Measurements from ENCODE around the gene SLC22A12. TPM values are rescaled to one million over a fixed set of nuclear protein-coding genes. Genes with fewer than 3 reads are reported as not detected.

The SLC22A12 gene
- total RNA-seq, 2 donors from 2014 or later: not detected

DNA sequence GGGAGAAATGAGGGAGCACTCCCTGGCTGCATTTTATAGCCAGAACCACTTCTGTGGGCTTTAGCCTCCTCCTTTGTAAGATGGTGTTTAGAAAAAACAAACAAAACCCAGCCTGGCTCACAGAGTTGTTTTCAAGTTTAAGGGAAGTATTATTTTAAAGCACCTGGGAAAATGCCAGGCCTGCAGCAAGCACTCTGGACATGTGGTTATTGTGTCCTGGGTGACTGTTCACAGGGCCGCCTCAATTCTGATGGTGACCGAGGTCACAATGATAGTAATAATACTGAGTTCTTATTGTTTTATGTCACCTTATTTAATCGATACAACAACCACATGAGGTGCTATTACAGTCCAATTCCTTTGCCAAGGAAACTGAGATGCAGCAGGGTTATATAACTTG, 20.7 kb upstream of the SLC22A12 start:
- 90% methylated on average over 3 of the region's 3 CpGs for WGBS, 2 donors
- no peak overlapping the region for H3K4me3 ChIP-seq

DNA sequence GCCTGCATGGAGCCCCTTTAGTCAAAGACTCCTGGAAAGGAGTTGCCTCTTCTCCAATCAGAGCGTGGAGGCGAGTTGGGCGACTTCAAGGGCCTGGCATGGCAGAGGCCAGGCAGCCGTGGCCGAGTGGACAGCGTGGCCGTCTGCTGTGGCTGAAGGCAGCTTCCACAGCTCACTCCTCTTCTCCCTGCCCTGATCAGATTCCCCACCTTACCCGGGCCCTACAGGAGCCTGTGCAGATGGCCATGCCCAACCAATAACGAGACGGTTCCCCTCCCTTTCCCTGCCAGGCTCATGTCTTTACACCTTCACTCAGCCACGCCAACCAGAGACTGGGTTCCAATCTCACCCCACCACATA, 20.0 kb upstream of the SLC22A12 start:
- H3K9me3 ChIP-seq: no peaks in the 10 kb centered on the region
- no peak for TF ChIP-seq POLR2A (IDR thresholded peaks at IDR 0.05)
- TF ChIP-seq, protein P1, sequence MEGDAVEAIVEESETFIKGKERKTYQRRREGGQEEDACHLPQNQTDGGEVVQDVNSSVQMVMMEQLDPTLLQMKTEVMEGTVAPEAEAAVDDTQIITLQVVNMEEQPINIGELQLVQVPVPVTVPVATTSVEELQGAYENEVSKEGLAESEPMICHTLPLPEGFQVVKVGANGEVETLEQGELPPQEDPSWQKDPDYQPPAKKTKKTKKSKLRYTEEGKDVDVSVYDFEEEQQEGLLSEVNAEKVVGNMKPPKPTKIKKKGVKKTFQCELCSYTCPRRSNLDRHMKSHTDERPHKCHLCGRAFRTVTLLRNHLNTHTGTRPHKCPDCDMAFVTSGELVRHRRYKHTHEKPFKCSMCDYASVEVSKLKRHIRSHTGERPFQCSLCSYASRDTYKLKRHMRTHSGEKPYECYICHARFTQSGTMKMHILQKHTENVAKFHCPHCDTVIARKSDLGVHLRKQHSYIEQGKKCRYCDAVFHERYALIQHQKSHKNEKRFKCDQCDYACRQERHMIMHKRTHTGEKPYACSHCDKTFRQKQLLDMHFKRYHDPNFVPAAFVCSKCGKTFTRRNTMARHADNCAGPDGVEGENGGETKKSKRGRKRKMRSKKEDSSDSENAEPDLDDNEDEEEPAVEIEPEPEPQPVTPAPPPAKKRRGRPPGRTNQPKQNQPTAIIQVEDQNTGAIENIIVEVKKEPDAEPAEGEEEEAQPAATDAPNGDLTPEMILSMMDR (IDR thresholded peaks at IDR 0.05): no peak
- peaks cover 12% of the 10 kb centered on the region for H3K4me1 ChIP-seq
- no peak overlapping the region for H3K27ac ChIP-seq
- H3K36me3 ChIP-seq (replicated peaks in 1 of 2; ENCODE audit: insufficient read depth in 1 of 2, low read depth in 2 of 2): no peaks in the 10 kb centered on the region
- DNase-seq: no peak
- H3K4me3 ChIP-seq: no peak overlapping the region
- no peak for ATAC-seq
- intact Hi-C loops (cut with DNase I): no loop called here
- WGBS, 2 donors: 87 to 94% methylated on average over 11 of the region's 11 CpGs
- H3K27me3 ChIP-seq: no peaks in the 10 kb centered on the region

More for the DNA sequence above, 20.7 kb upstream of the SLC22A12 start:
- TF ChIP-seq, protein P1 (IDR thresholded peaks at IDR 0.05): no peak
- TF ChIP-seq POLR2A (IDR thresholded peaks at IDR 0.05): no peak
- intact Hi-C loops (cut with DNase I): no loop called here
- DNase-seq (no peak), ATAC-seq (no peak)
- Histone ChIP-seq H3K36me3 (replicated peaks in 1 of 2; ENCODE audit: insufficient read depth in 1 of 2, low read depth in 2 of 2) (no peaks in the 10 kb centered on the region), H3K27me3 (no peaks in the 10 kb centered on the region), H3K4me1 (peaks cover 19% of the 10 kb centered on the region), H3K27ac (no peak overlapping the region), H3K9me3 (no peaks in the 10 kb centered on the region)

DNA sequence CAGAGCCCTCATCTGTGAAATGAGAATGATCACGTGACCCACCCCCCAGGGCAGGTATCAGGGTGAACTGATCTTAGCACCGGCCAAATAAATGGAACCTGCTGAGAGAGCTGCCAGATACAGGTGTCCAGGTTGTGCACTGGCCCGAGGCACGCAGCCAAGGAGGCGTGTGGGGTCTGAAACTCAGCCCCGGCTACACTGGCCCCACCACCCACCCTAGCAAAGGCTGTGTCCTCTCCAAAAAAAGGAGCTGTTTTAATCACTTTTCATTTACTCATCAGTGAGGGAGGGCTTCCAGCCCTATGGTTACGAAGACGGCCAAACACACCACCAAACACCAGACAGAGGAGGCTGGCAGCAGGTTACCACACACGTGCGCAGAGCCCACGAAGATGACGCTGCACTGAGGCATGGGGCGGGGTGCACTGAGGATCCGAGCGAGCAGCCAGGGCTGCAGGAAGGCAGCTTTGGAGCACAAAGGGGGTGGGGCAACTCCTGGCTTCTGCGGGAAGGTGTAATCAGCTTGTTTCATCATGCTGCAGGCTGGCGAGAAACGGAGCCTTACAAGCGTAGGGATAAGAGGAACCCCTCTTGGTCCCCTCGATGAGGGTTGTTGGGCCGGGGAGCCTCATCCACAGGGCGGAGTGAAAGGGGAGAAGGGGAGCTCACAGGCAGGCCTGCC, 19.5 kb upstream of the SLC22A12 start:
- Histone ChIP-seq H3K36me3 (replicated peaks in 1 of 2; ENCODE audit: insufficient read depth in 1 of 2, low read depth in 2 of 2) (no peaks in the 10 kb centered on the region), H3K27ac (no peak overlapping the region), H3K27me3 (no peaks in the 10 kb centered on the region), H3K9me3 (no peaks in the 10 kb centered on the region), H3K4me1 (peaks cover 7% of the 10 kb centered on the region), H3K4me3 (no peak overlapping the region)
- DNase-seq (no peak), ATAC-seq (no peak)
- WGBS, 2 donors: 70 to 73% methylated on average over 22 of the region's 22 CpGs
- TF ChIP-seq, protein P1 (IDR thresholded peaks at IDR 0.05): no peak
- TF ChIP-seq POLR2A (IDR thresholded peaks at IDR 0.05): no peak
- intact Hi-C loops (cut with DNase I): no loop called here

DNA sequence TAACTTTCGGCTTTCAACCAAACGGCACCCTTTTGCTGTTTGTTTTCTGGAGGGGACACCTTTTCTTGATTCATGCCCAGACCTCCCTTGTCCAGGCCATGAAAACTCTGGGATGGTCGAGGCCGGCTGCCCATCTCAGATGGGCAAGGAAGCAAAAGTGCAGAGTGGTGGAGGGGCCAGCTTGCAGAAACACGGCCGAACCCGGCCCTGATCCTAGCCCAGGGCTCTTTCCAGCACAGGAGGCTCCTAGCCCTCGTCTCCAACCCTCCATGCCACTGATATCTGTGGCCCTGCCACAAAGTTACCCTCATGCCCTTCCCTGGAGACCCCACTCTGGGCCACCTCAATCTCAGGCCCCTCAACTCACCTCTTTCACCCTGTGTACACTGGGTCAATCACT, 18.9 kb upstream of the SLC22A12 start:
- Histone ChIP-seq H3K9me3 (no peaks in the 10 kb centered on the region), H3K4me1 (peaks cover 1% of the 10 kb centered on the region), H3K4me3 (no peak overlapping the region), H3K27ac (no peak overlapping the region), H3K27me3 (no peaks in the 10 kb centered on the region), H3K36me3 (replicated peaks in 1 of 2; ENCODE audit: insufficient read depth in 1 of 2, low read depth in 2 of 2) (no peaks in the 10 kb centered on the region)
- ATAC-seq (no peak), DNase-seq (no peak)
- intact Hi-C loops (cut with DNase I): no loop called here
- TF ChIP-seq POLR2A (IDR thresholded peaks at IDR 0.05): no peak
- TF ChIP-seq, protein P1 (IDR thresholded peaks at IDR 0.05): no peak
- WGBS, 2 donors: 87 to 93% methylated on average over 8 of the region's 8 CpGs

DNA sequence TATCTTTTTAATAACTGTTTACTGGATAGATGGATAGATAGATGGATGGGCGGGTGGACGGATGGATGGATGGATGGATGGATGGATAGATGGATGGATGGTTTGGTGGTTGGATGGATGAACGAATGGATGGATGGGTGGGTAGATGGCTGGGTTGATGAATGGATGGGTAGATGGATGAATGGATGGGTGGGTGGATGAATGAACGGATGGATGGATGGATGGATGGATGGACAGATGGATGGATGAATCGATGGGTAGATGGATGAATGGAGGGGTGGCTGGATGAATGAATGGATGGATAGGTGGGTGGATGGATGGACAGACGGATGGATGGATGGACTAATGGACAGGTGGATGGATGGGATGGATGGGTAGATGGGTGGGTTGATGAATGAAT, 13.8 kb upstream of the SLC22A12 start:
- Histone ChIP-seq H3K4me1 (no peaks in the 10 kb centered on the region), H3K27ac (no peak overlapping the region), H3K4me3 (no peak overlapping the region), H3K27me3 (no peaks in the 10 kb centered on the region), H3K9me3 (no peaks in the 10 kb centered on the region), H3K36me3 (replicated peaks in 1 of 2; ENCODE audit: insufficient read depth in 1 of 2, low read depth in 2 of 2) (no peaks in the 10 kb centered on the region)
- TF ChIP-seq, protein P1 (IDR thresholded peaks at IDR 0.05): no peak
- TF ChIP-seq POLR2A (IDR thresholded peaks at IDR 0.05): no peak
- intact Hi-C loops (cut with DNase I): no loop called here
- DNase-seq: no peak
- no peak for ATAC-seq
- WGBS, 2 donors: 76 to 80% methylated on average over 6 of the region's 6 CpGs
